Neural crest cell (in vitro differentiated cells): ENCODE measurements around the gene LOXL1. TPM values are rescaled to one million over a fixed set of nuclear protein-coding genes. Genes with fewer than 3 reads are reported as not detected.

Experiments
- DNase-seq: peaks from one replicate; pipeline ENCODE4 v3.0.0; 2021; ENCODE audit warnings: low read depth, mixed read lengths, low spot score
- H3K27ac Mint-ChIP-seq: one replicate; pipeline ENCODE4 v1.8.0; 2021; ENCODE audit warnings: mild to moderate bottlenecking, mixed read lengths; ENCODE audit not compliant: unreplicated experiment
- H3K27me3 Mint-ChIP-seq: 2 replicates; pipeline ENCODE4 v1.8.0; 2021; ENCODE audit warnings: low read depth, mild to moderate bottlenecking, mixed read lengths
- H3K36me3 Mint-ChIP-seq: 2 replicates; pipeline ENCODE4 v1.8.0; 2021; ENCODE audit warnings: low read depth, mild to moderate bottlenecking, mixed read lengths
- H3K4me1 Mint-ChIP-seq: 2 replicates; pipeline ENCODE4 v1.8.0; 2021; ENCODE audit warnings: mixed read lengths
- H3K4me3 Mint-ChIP-seq: one replicate; pipeline ENCODE4 v1.8.0; 2021; ENCODE audit warnings: mild to moderate bottlenecking, mixed read lengths
- H3K9me3 Mint-ChIP-seq: 2 replicates; pipeline ENCODE4 v1.8.0; 2021; ENCODE audit warnings: mixed read lengths
- total RNA-seq: library from RNA; stranded (reverse); gene quantifications from 2 replicates; pipeline ENCODE4 v1.2.1, GENCODE V29; 2021
- TF ChIP-seq, protein P1 (sequence below): fragments of 200-600 bp; sonication (generic); conservative IDR thresholded peaks from 2 replicates; pipeline ENCODE4 v1.5.0; 2021; ENCODE audit warnings: antibody characterized with exemption, mild to moderate bottlenecking

LOXL1 gene
- total RNA-seq, 1 donor from 2014 or later = 17.3 TPM

DNA sequence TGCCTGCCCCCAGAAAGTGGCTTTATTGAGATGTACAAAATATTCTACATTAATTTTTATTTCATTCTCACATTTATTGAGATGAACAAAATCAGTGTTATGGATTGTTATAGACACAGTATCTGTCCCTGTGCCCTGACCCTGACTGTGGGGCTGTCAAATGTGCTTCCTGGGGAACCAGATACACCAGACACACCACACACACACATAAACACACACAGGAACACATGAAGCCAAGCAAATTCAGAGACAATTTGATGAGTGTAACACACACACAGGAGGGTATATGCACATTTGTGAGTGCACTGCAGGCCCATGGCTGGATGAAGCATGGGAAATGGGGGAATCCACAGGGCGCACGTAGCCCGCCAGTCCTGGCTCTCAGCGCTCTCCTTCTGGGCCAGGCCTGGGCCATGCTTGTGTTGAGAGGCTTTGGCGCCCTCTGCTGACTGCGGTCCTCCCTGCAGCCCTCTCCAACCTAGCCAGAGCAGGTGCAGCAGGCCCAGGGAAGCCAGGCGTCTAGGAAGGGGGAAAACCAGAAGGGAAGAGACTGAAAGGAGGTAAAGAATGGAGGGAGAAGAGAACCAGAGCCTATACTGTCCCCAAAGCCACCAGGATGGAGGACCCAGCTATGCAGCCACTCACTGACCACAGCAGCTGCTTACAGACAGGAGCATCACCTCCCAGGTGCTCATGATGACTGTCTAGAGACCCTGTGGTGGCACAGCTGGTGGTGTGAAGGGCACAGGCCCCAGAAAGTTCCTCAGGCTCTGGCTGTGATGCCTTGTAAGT lies 18.0 kb upstream of the LOXL1 start:
- Mint-ChIP-seq H3K36me3 (no peaks in the 10 kb centered on the region), H3K9me3 (peaks cover 4% of the 10 kb centered on the region), H3K4me3 (no peak overlapping the region), H3K4me1 (peaks cover 4% of the 10 kb centered on the region), H3K27me3 (peaks cover 12% of the 10 kb centered on the region), H3K27ac (no peak overlapping the region)
- TF ChIP-seq, protein P1, sequence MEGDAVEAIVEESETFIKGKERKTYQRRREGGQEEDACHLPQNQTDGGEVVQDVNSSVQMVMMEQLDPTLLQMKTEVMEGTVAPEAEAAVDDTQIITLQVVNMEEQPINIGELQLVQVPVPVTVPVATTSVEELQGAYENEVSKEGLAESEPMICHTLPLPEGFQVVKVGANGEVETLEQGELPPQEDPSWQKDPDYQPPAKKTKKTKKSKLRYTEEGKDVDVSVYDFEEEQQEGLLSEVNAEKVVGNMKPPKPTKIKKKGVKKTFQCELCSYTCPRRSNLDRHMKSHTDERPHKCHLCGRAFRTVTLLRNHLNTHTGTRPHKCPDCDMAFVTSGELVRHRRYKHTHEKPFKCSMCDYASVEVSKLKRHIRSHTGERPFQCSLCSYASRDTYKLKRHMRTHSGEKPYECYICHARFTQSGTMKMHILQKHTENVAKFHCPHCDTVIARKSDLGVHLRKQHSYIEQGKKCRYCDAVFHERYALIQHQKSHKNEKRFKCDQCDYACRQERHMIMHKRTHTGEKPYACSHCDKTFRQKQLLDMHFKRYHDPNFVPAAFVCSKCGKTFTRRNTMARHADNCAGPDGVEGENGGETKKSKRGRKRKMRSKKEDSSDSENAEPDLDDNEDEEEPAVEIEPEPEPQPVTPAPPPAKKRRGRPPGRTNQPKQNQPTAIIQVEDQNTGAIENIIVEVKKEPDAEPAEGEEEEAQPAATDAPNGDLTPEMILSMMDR = peak; percentile 91
- peak; percentile 91 for DNase-seq

DNA sequence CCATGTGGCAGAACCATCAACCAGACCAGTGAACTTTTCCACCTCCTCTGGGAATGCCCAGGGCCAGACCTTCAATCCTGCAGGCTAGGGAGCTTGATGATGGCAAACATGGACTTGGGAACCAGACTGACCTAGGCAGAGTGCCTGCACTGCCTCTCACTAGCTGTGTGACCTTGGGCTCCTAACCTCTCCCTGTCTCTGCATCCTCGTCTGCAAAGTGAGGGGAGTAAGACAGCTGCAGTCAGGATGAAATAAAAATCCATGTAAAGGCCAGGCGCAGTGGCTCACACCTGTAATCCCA lies 17.5 kb upstream of the LOXL1 start:
- TF ChIP-seq, protein P1 = no peak

DNA sequence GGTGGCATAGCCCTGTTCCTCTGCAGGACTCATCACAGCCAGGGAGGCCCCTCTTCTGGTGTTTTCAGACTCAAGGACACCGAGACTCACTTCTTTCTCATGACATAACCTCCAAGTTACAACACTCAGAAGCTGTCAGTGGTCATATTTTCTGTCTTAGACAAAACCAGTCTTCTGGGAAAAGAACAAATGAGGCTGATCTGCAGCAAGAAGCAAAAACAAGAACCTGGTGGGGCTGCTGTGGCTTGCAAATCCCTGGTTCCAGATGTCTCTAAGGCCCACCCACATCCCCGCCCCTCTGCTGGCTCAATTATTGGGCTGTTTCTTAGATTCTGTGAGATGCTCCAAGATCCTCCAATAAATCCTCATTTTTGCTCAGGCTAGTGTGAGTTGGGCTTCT lies 16.6 kb upstream of the LOXL1 start:
- no peak overlapping the region for H3K4me3 Mint-ChIP-seq
- TF ChIP-seq, protein P1 = no peak
- H3K4me1 Mint-ChIP-seq = peaks cover 4% of the 10 kb centered on the region
- H3K9me3 Mint-ChIP-seq = peaks cover under 1% of the 10 kb centered on the region
- no peak for DNase-seq
- H3K27ac Mint-ChIP-seq = no peak overlapping the region
- no peaks in the 10 kb centered on the region for H3K36me3 Mint-ChIP-seq
- H3K27me3 Mint-ChIP-seq = peaks cover 12% of the 10 kb centered on the region

More for the DNA sequence above, 17.5 kb upstream of the LOXL1 start:
- no peak for DNase-seq
- Mint-ChIP-seq H3K36me3 (no peaks in the 10 kb centered on the region), H3K4me3 (no peak overlapping the region), H3K27me3 (peaks cover 12% of the 10 kb centered on the region), H3K4me1 (peaks cover 4% of the 10 kb centered on the region), H3K9me3 (peaks cover 4% of the 10 kb centered on the region), H3K27ac (no peak overlapping the region)

DNA sequence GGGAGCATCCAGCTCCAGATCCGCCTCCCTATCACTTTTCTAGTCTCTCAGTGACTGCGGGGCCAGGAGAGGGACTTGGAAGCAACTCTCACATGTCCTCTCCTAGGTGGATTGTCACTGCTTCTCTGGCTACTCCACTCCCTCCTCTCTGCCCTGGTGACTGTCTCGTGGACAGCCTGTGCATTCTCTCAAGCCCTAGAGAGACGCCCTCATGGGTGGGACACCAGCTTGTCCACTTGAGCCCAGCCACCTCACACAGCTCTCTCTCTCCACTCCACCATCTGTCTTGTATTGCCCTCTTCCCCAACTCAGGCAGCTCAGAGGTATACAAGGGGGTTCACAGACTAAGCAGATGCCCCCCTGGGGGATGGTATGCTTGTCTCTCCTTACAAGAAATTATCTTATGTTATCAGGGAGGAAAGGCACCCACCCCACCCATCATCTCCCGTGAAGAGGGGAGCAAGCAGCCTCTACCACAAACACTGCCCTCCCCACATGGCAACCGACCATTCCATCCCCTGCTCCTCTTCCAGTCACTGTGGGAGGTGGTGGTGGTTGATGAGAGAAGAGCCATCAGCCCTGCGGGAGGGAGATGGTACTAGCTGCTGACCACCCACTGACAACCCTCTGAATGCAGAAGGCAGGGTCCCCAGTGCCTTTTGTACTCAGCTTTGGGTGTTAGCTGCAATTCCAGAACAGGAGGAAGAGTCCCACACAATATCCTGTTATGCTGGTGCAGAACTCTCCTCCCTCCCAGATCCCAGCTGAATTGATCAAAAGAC lies 15.5 kb upstream of the LOXL1 start:
- H3K9me3 Mint-ChIP-seq = no peaks in the 10 kb centered on the region

DNA sequence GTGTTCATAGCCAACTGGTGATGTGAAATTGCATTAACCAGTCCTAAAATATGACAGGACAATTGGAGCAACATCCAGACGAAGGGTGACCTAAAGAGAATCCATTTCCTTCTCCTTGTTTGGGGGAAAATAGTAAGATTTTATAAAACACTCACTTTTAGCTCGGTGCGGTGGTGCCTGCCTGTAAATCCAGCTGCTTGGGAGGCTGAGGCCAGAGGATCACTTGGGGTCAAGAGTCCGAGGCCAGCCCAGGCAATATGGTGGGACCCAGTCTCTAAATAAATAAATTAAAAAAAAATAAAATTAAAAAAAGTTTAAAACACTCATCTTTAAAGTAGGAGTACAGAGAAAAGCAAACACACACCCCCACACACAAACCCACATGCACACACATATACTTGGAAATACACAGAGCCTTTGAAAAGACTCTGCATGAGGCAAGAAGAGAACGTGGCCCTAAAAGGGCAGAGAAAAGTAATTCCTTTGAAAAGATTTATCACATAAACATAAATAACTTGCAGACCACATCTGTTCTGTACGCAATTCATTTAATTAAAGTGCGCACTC lies 14.1 kb upstream of the LOXL1 start:
- H3K27me3 Mint-ChIP-seq = peaks cover 10% of the 10 kb centered on the region
- no peaks in the 10 kb centered on the region for H3K36me3 Mint-ChIP-seq
- H3K4me3 Mint-ChIP-seq = no peak overlapping the region
- DNase-seq = no peak
- TF ChIP-seq, protein P1 = no peak
- no peaks in the 10 kb centered on the region for H3K9me3 Mint-ChIP-seq
- H3K4me1 Mint-ChIP-seq = peaks cover 9% of the 10 kb centered on the region
- H3K27ac Mint-ChIP-seq = no peak overlapping the region

More for the DNA sequence above, 15.5 kb upstream of the LOXL1 start:
- Mint-ChIP-seq H3K4me3 (no peak overlapping the region), H3K27ac (no peak overlapping the region), H3K4me1 (peaks cover 9% of the 10 kb centered on the region), H3K36me3 (no peaks in the 10 kb centered on the region), H3K27me3 (peaks cover 12% of the 10 kb centered on the region)
- TF ChIP-seq, protein P1 = no peak
- no peak for DNase-seq
